Mesenchymal stem cell (in vitro differentiated cells and primary cell): ENCODE results near the gene PGA4. TPM values are rescaled to one million over a fixed set of nuclear protein-coding genes. Genes with fewer than 3 reads are reported as not detected.
"Not testable (repeated sequence)": the region's sequence is repeated elsewhere in the genome, so short reads cannot be mapped to it uniquely, and the experiment has no call there.

Experiments used
- DNase-seq: peaks from one replicate; pipeline ENCODE4 v3.0.0-alpha.2; 2013
- H2AFZ ChIP-seq: one replicate; pipeline ENCODE4 v1.6.1; 2013; ENCODE audit warnings: low read depth, mild to moderate bottlenecking, control low read depth, inconsistent platforms, low read length, moderate library complexity
- H2AK5ac ChIP-seq: 2 replicates; pipeline ENCODE4 v1.6.1; 2013; ENCODE audit warnings: low read length, moderate library complexity, mild to moderate bottlenecking, inconsistent platforms; ENCODE audit not compliant: severe bottlenecking
- H2BK120ac ChIP-seq: one replicate; pipeline ENCODE4 v1.6.1; 2013; ENCODE audit warnings: low read depth, mild to moderate bottlenecking, inconsistent platforms, low read length, moderate library complexity
- H2BK12ac ChIP-seq, 2 experiments: one replicate each; pipeline ENCODE4 v1.6.1; 2013; ENCODE audit warnings: inconsistent platforms in 2 of 2, low read length in 2 of 2, mild to moderate bottlenecking in 2 of 2, moderate library complexity in 2 of 2, control low read depth in 1 of 2
- H2BK15ac ChIP-seq: one replicate; pipeline ENCODE4 v1.6.1; 2013; ENCODE audit warnings: mild to moderate bottlenecking, low read depth, inconsistent platforms; ENCODE audit not compliant: poor library complexity, severe bottlenecking
- H2BK5ac ChIP-seq: 2 replicates; pipeline ENCODE4 v1.6.1; 2013; ENCODE audit warnings: low read depth, mild to moderate bottlenecking, low read length, control low read depth, inconsistent platforms; ENCODE audit not compliant: poor library complexity, severe bottlenecking
- H3K14ac ChIP-seq, 2 experiments: one replicate each; pipeline ENCODE4 v1.6.1; 2013; ENCODE audit warnings: inconsistent platforms in 2 of 2, low read length in 2 of 2, control low read depth in 1 of 2, mild to moderate bottlenecking in 1 of 2, moderate library complexity in 1 of 2
- H3K18ac ChIP-seq, 2 experiments: one replicate each; pipeline ENCODE4 v1.6.1; 2013; ENCODE audit warnings: inconsistent platforms in 2 of 2, low read length in 2 of 2, control low read depth in 1 of 2, low read depth in 1 of 2, mild to moderate bottlenecking in 1 of 2
- H3K23ac ChIP-seq, 2 experiments: one replicate each; pipeline ENCODE4 v1.6.1; 2013; ENCODE audit warnings: inconsistent platforms in 2 of 2, low read length in 2 of 2, mild to moderate bottlenecking in 2 of 2, moderate library complexity in 2 of 2, control low read depth in 1 of 2
- H3K27ac ChIP-seq: 2 replicates; pipeline ENCODE4 v1.5.1; 2013; ENCODE audit warnings: mild to moderate bottlenecking, moderate library complexity, low read length, control low read depth, inconsistent platforms; ENCODE audit not compliant: poor library complexity, severe bottlenecking
- H3K27me3 ChIP-seq, 2 experiments: 2 replicates each; pipeline versions ENCODE4 v1.6.1 to v1.7.0; 2013; ENCODE audit warnings: low read length in 2 of 2, mild to moderate bottlenecking in 2 of 2, moderate library complexity in 2 of 2, control low read depth in 1 of 2, inconsistent platforms in 1 of 2; ENCODE audit not compliant: control insufficient read depth in 1 of 2, insufficient read depth in 1 of 2
- H3K36me3 ChIP-seq, 2 experiments: 2 replicates each; pipeline versions ENCODE4 v1.6.1 to v1.7.0; 2013; ENCODE audit warnings: low read length in 2 of 2, control low read depth in 1 of 2, inconsistent platforms in 1 of 2, low read depth in 1 of 2, mild to moderate bottlenecking in 1 of 2; ENCODE audit not compliant: insufficient read depth in 2 of 2, control insufficient read depth in 1 of 2
- H3K4ac ChIP-seq, 2 experiments: one replicate each; pipeline ENCODE4 v1.6.1; 2013; ENCODE audit warnings: inconsistent platforms in 2 of 2, low read length in 2 of 2, mild to moderate bottlenecking in 2 of 2, moderate library complexity in 2 of 2, control low read depth in 1 of 2, low read depth in 1 of 2
- H3K4me1 ChIP-seq: 2 replicates; pipeline ENCODE4 v1.6.1; 2013; ENCODE audit warnings: low read depth, low read length, control low read depth; ENCODE audit not compliant: control insufficient read depth, insufficient read depth
- H3K4me2 ChIP-seq: 2 replicates; pipeline ENCODE4 v1.6.1; 2013; ENCODE audit warnings: low read length, mild to moderate bottlenecking, inconsistent platforms; ENCODE audit not compliant: poor library complexity, severe bottlenecking
- H3K4me3 ChIP-seq, 2 experiments: 2 replicates each; pipeline versions ENCODE4 v1.5.1 to v1.7.0; 2013; ENCODE audit warnings: low read length in 2 of 2, mild to moderate bottlenecking in 2 of 2, control low read depth in 1 of 2, low read depth in 1 of 2; ENCODE audit not compliant: insufficient read depth in 1 of 2
- H3K79me1 ChIP-seq: replicated peaks from 2 replicates; pipeline ENCODE4 v1.6.1; 2013; ENCODE audit warnings: mild to moderate bottlenecking, control low read depth, low read length, inconsistent platforms; ENCODE audit not compliant: poor library complexity, severe bottlenecking
- H3K9ac ChIP-seq: 2 replicates; pipeline ENCODE4 v1.7.0; 2013; ENCODE audit warnings: mild to moderate bottlenecking, low read length, moderate library complexity
- H3K9me3 ChIP-seq: 2 replicates; pipeline ENCODE4 v1.7.0; 2013; ENCODE audit warnings: mild to moderate bottlenecking, low read length; ENCODE audit not compliant: control insufficient read depth
- H4K8ac ChIP-seq: one replicate; pipeline ENCODE4 v1.6.1; 2013; ENCODE audit warnings: inconsistent platforms, mild to moderate bottlenecking, low read length, moderate library complexity
- H4K91ac ChIP-seq: one replicate; pipeline ENCODE4 v1.6.1; 2013; ENCODE audit warnings: mild to moderate bottlenecking, low read length, inconsistent platforms
- whole genome bisulfite sequencing: methylation state at CpG from one replicate; pipeline ENCODE4 v1.1.7; 2013; ENCODE audit warnings: mixed read lengths; 5-methylcytosine and 5-hydroxymethylcytosine counted together
- polyA plus RNA-seq, 2 experiments: library from polyadenylated mRNA; stranded (reverse); fragments of 200-250 nt; gene quantifications; one replicate each; pipeline ENCODE4 v1.2.3, GENCODE V29; 2013

The PGA4 gene
- polyA plus RNA-seq (2013, experiment 1 of 2): not detected
- not detected for polyA plus RNA-seq (2013, experiment 2 of 2)

DNA sequence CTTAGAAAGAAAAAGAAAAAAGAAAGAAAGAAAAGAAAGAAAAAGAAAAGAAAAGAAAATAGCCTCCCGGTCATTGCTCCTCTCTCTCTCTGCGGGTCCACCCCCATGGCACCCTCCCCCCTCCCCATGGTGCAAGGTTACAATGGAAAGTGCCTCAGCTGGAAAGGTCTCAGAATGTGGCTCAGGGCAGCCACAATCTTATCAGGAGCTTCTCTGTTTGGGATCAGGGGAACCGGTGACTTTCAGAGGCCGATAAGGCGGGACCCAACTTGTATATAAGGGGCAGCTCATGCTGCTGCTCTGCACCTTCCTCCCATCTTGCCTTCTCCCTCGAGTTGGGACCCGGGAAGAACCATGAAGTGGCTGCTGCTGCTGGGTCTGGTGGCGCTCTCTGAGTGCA, at the start of gene PGA4:
Gene PGA4, plus strand, starts transcription at position 301 of the 400 bp plus-strand sequence. Its CDS starts 54 bp downstream, at position 355.
- not testable (repeated sequence) for DNase-seq, H3K9me3 ChIP-seq, H2BK15ac ChIP-seq, H3K4me3 ChIP-seq, H2AK5ac ChIP-seq, H3K4me2 ChIP-seq, H2BK12ac ChIP-seq, H4K91ac ChIP-seq, H2BK5ac ChIP-seq, H2AFZ ChIP-seq, H3K4me1 ChIP-seq, H3K79me1 ChIP-seq, H3K36me3 ChIP-seq, H3K14ac ChIP-seq, H3K18ac ChIP-seq, H3K23ac ChIP-seq, H3K4ac ChIP-seq, H2BK120ac ChIP-seq, H3K27ac ChIP-seq, H3K27me3 ChIP-seq, H3K9ac ChIP-seq, H4K8ac ChIP-seq
- WGBS: no CpG with 5 or more reads among the region's 8 CpGs

DNA sequence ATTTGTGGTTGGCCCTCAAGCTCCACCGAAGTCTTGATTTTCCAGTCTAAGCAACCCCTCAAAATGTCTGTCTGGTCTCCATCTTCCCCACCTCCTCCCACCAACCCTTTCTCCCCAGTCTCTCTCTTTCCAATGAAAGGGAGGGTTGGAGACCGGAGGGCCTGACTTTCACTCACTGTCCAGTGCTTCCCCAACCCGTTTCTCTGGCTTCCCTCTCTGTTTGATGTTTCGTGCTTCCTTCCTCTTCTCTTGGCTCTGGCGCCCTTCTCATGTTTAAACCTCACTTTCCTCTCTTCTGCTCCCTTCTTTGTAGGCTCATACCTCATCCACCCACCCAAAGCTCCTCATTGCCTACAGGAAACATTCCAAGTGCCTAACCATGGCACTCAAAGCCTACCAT, 49.8 kb upstream of the PGA4 start:
- no peak overlapping the region for H2AFZ ChIP-seq
- 77% methylated on average over 5 of the region's 5 CpGs for WGBS
- no peaks in the 10 kb centered on the region for H3K79me1 ChIP-seq
- H3K9me3 ChIP-seq: peaks cover 5% of the 10 kb centered on the region
- no peak overlapping the region for H2BK120ac ChIP-seq
- no peak overlapping the region for H2BK15ac ChIP-seq
- H3K9ac ChIP-seq: no peak overlapping the region
- no peak overlapping the region for H2BK5ac ChIP-seq
- no peak overlapping the region for H3K18ac ChIP-seq
- H3K4me1 ChIP-seq: no peaks in the 10 kb centered on the region
- no peak overlapping the region for H3K27ac ChIP-seq
- H3K4me2 ChIP-seq: no peak overlapping the region
- no peak overlapping the region for H3K23ac ChIP-seq
- H3K4ac ChIP-seq: no peak overlapping the region
- no peaks in the 10 kb centered on the region for H3K36me3 ChIP-seq
- no peak overlapping the region for H4K8ac ChIP-seq
- H3K14ac ChIP-seq: no peak overlapping the region
- no peak overlapping the region for H4K91ac ChIP-seq
- no peak overlapping the region for H2AK5ac ChIP-seq
- H2BK12ac ChIP-seq: no peak overlapping the region
- DNase-seq: no peak
- H3K4me3 ChIP-seq: no peak overlapping the region
- H3K27me3 ChIP-seq: peaks cover 55 to 72% of the 10 kb centered on the region in 2 experiments

DNA sequence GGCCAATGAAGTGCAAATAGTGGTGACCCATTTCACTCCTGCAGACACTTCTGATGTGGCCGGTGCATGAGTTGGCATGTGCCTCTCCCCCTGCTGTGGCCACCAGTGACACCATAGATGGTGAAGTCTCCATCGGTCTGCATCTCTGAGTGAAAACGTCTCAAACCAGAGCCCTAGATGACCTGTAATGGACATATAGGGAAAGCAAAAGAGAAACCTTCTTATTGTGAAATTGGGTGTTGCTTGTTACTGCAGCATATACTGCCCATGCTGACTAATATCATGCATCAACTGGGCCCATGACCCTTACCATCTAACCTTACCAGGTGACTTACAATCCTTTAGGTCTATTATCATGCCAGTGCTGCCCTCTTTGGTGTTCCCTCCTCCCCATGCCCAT, 49.3 kb upstream of the PGA4 start:
- Histone ChIP-seq H3K4me1 (no peaks in the 10 kb centered on the region), H3K18ac (no peak overlapping the region), H2BK15ac (no peak overlapping the region), H2BK5ac (no peak overlapping the region), H2BK12ac (no peak overlapping the region), H2AK5ac (no peak overlapping the region), H3K14ac (no peak overlapping the region), H3K36me3 (no peaks in the 10 kb centered on the region), H4K91ac (no peak overlapping the region), H3K4me3 (no peak overlapping the region), H2BK120ac (no peak overlapping the region), H2AFZ (no peak overlapping the region), H3K23ac (no peak overlapping the region), H3K27me3 (peaks cover 55 to 72% of the 10 kb centered on the region in 2 experiments), H3K79me1 (no peaks in the 10 kb centered on the region), H3K9ac (no peak overlapping the region), H3K9me3 (peaks cover 5% of the 10 kb centered on the region), H4K8ac (no peak overlapping the region), H3K27ac (no peak overlapping the region), H3K4me2 (no peak overlapping the region), H3K4ac (no peak overlapping the region)
- no peak for DNase-seq
- WGBS: 85% methylated on average over 3 of the region's 3 CpGs

DNA sequence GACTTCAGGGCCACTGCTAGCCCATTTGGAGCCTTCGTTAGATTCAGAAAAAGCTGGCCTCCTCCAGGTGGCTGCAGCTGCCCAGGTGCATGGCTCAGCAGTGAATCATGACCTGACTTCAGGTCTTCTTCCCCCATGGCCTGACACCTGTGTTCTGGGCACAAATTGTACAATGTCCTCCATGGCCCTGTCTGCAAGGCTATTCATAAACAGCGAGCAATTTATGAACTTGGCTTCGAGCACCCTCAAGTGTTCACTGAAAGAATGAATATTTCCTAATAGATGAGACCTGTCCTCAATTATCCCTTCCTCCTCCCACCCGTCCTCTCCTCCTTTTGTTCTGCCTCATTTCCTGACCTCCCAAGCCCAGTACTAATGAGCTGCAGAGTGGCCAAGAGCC, 48.7 kb upstream of the PGA4 start:
- H3K36me3 ChIP-seq: no peaks in the 10 kb centered on the region
- H3K4ac ChIP-seq: no peak overlapping the region
- no peak for DNase-seq
- no peak overlapping the region for H3K18ac ChIP-seq
- peaks cover 5% of the 10 kb centered on the region for H3K9me3 ChIP-seq
- H3K4me1 ChIP-seq: no peaks in the 10 kb centered on the region
- 78% methylated on average over 4 of the region's 4 CpGs for WGBS
- no peak overlapping the region for H3K4me2 ChIP-seq
- H2AK5ac ChIP-seq: no peak overlapping the region
- H3K4me3 ChIP-seq: no peak overlapping the region
- H3K27ac ChIP-seq: no peak overlapping the region
- no peak overlapping the region for H3K14ac ChIP-seq
- H2BK15ac ChIP-seq: no peak overlapping the region
- no peak overlapping the region for H3K23ac ChIP-seq
- no peak overlapping the region for H4K91ac ChIP-seq
- H2BK12ac ChIP-seq: no peak overlapping the region
- no peak overlapping the region for H2BK5ac ChIP-seq
- H2BK120ac ChIP-seq: no peak overlapping the region
- no peak overlapping the region for H3K9ac ChIP-seq
- peaks cover 55 to 71% of the 10 kb centered on the region in 2 experiments for H3K27me3 ChIP-seq
- no peaks in the 10 kb centered on the region for H3K79me1 ChIP-seq
- H4K8ac ChIP-seq: no peak overlapping the region
- no peak overlapping the region for H2AFZ ChIP-seq
